Measurements from ENCODE around the gene SHF. TPM values are rescaled to one million over a fixed set of nuclear protein-coding genes. Genes with fewer than 3 reads are reported as not detected.

The SHF gene
- total and polyA plus RNA-seq, 2 experiments from 2014 or later, result 20.0 to 26.9 TPM

DNA sequence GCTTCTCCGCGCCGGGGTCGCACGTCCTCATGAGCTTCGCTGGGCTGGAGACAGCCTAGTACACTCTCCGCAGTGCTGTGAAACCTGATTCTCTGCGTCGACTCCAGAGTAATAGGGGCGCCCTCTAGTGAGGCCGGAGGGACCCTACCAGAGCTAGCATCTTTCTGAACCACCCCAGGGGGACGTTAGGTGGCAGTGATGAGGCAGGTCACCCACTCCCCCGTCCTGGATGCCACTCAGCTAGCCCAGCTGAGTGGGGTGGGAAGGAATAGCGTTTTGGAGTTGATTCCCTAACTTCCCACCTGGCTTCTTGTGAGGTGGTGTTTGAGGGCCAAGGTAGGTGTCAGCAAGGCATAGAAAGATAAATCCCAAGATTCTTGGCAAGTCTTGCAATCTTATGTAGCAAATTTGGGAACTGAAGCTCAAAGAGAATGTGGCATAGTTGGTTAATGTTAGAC is 69.6 kb downstream of the SHF start:
- no peaks in the 10 kb centered on the region for H3K36me3 ChIP-seq
- no peak overlapping the region for H3K4me3 ChIP-seq
- H3K27ac ChIP-seq, result no peak overlapping the region
- DNase-seq (ENCODE audit: low read depth in 1 of 2, low spot score in 1 of 2), result peak; percentile 94 to 96
- H3K9me3 ChIP-seq (ENCODE audit: low read depth), result no peaks in the 10 kb centered on the region
- H3K27me3 ChIP-seq, result peaks cover 93% of the 10 kb centered on the region
- H3K4me1 ChIP-seq (ENCODE audit: low read depth), result no peaks in the 10 kb centered on the region
- TF ChIP-seq, protein P1, sequence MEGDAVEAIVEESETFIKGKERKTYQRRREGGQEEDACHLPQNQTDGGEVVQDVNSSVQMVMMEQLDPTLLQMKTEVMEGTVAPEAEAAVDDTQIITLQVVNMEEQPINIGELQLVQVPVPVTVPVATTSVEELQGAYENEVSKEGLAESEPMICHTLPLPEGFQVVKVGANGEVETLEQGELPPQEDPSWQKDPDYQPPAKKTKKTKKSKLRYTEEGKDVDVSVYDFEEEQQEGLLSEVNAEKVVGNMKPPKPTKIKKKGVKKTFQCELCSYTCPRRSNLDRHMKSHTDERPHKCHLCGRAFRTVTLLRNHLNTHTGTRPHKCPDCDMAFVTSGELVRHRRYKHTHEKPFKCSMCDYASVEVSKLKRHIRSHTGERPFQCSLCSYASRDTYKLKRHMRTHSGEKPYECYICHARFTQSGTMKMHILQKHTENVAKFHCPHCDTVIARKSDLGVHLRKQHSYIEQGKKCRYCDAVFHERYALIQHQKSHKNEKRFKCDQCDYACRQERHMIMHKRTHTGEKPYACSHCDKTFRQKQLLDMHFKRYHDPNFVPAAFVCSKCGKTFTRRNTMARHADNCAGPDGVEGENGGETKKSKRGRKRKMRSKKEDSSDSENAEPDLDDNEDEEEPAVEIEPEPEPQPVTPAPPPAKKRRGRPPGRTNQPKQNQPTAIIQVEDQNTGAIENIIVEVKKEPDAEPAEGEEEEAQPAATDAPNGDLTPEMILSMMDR (IDR thresholded peaks at IDR 0.05; ENCODE audit: low read depth, low read length), result peak; percentile 100

- Histone ChIP-seq H3K36me3 (no peaks in the 10 kb centered on the region), H3K4me3 (no peak overlapping the region), H3K4me1 (ENCODE audit: low read depth) (peaks cover 4% of the 10 kb centered on the region), H3K27me3 (peaks cover 93% of the 10 kb centered on the region), H3K9me3 (ENCODE audit: low read depth) (no peaks in the 10 kb centered on the region), H3K27ac (no peak overlapping the region)
- TF ChIP-seq, protein P1 (IDR thresholded peaks at IDR 0.05; ENCODE audit: low read depth, low read length), result no peak
- DNase-seq (ENCODE audit: low read depth in 1 of 2, low spot score in 1 of 2), result no peak
Observed at GRCh38 chr15:45117308-45118130, 70.2 kb downstream of the SHF start.

Other genes with a start within 250 kb of the SHF start
- gene TERB2, start 231.3 kb downstream of the SHF start, total RNA-seq, result not detected in 2 replicates
- gene TERB2, start 231.3 kb downstream of the SHF start, polyA plus RNA-seq, result not detected in 2 replicates
- gene SORD, start 164.8 kb downstream of the SHF start, total RNA-seq, result 58.3 and 75.2 TPM in 2 replicates
- gene SORD, start 164.8 kb downstream of the SHF start, polyA plus RNA-seq, result 67.2 and 78.2 TPM in 2 replicates
- 0.14 and 0.54 TPM in 2 replicates for gene DUOX2, start 73.8 kb downstream of the SHF start, total RNA-seq
- 0.18 TPM in 1 of 2 replicates, not detected in the other for gene DUOX2, start 73.8 kb downstream of the SHF start, polyA plus RNA-seq
- not detected in 2 replicates for gene DUOXA2, start 73.6 kb downstream of the SHF start, total RNA-seq
- not detected in 2 replicates for gene DUOXA2, start 73.6 kb downstream of the SHF start, polyA plus RNA-seq
- 0.04 and 0.09 TPM in 2 replicates for gene DUOXA1, start 58.1 kb downstream of the SHF start, total RNA-seq
- 0.66 TPM in 1 of 2 replicates, not detected in the other for gene DUOXA1, start 58.1 kb downstream of the SHF start, polyA plus RNA-seq
- 0.04 and 0.45 TPM in 2 replicates for gene DUOX1, start 58.0 kb downstream of the SHF start, total RNA-seq
- 6.2 and 7.0 TPM in 2 replicates for gene DUOX1, start 58.0 kb downstream of the SHF start, polyA plus RNA-seq
- gene SLC28A2, start 64.3 kb upstream of the SHF start, total RNA-seq, result not detected in 2 replicates
- gene SLC28A2, start 64.3 kb upstream of the SHF start, polyA plus RNA-seq, result 0.10 and 0.31 TPM in 2 replicates
- gene GATM, start 190.6 kb upstream of the SHF start, total RNA-seq, result 50.0 and 76.5 TPM in 2 replicates
- gene GATM, start 190.6 kb upstream of the SHF start, polyA plus RNA-seq, result 25.6 and 39.7 TPM in 2 replicates